Mesenchymal stem cell (in vitro differentiated cells and primary cell): ENCODE results near the gene SNN.

Source experiments
- DNase-seq: peaks from one replicate; pipeline ENCODE4 v3.0.0-alpha.2; 2013
- H2AFZ ChIP-seq: one replicate; pipeline ENCODE4 v1.6.1; 2013; ENCODE audit warnings: low read depth, mild to moderate bottlenecking, control low read depth, inconsistent platforms, low read length, moderate library complexity
- H2AK5ac ChIP-seq: 2 replicates; pipeline ENCODE4 v1.6.1; 2013; ENCODE audit warnings: low read length, moderate library complexity, mild to moderate bottlenecking, inconsistent platforms; ENCODE audit not compliant: severe bottlenecking
- H2BK120ac ChIP-seq: one replicate; pipeline ENCODE4 v1.6.1; 2013; ENCODE audit warnings: low read depth, mild to moderate bottlenecking, inconsistent platforms, low read length, moderate library complexity
- H2BK12ac ChIP-seq, 2 experiments: one replicate each; pipeline ENCODE4 v1.6.1; 2013; ENCODE audit warnings: inconsistent platforms in 2 of 2, low read length in 2 of 2, mild to moderate bottlenecking in 2 of 2, moderate library complexity in 2 of 2, control low read depth in 1 of 2
- H2BK15ac ChIP-seq: one replicate; pipeline ENCODE4 v1.6.1; 2013; ENCODE audit warnings: mild to moderate bottlenecking, low read depth, inconsistent platforms; ENCODE audit not compliant: poor library complexity, severe bottlenecking
- H2BK5ac ChIP-seq: 2 replicates; pipeline ENCODE4 v1.6.1; 2013; ENCODE audit warnings: low read depth, mild to moderate bottlenecking, low read length, control low read depth, inconsistent platforms; ENCODE audit not compliant: poor library complexity, severe bottlenecking
- H3K14ac ChIP-seq, 2 experiments: one replicate each; pipeline ENCODE4 v1.6.1; 2013; ENCODE audit warnings: inconsistent platforms in 2 of 2, low read length in 2 of 2, control low read depth in 1 of 2, mild to moderate bottlenecking in 1 of 2, moderate library complexity in 1 of 2
- H3K18ac ChIP-seq, 2 experiments: one replicate each; pipeline ENCODE4 v1.6.1; 2013; ENCODE audit warnings: inconsistent platforms in 2 of 2, low read length in 2 of 2, control low read depth in 1 of 2, low read depth in 1 of 2, mild to moderate bottlenecking in 1 of 2
- H3K23ac ChIP-seq, 2 experiments: one replicate each; pipeline ENCODE4 v1.6.1; 2013; ENCODE audit warnings: inconsistent platforms in 2 of 2, low read length in 2 of 2, mild to moderate bottlenecking in 2 of 2, moderate library complexity in 2 of 2, control low read depth in 1 of 2
- H3K27ac ChIP-seq: 2 replicates; pipeline ENCODE4 v1.5.1; 2013; ENCODE audit warnings: mild to moderate bottlenecking, moderate library complexity, low read length, control low read depth, inconsistent platforms; ENCODE audit not compliant: poor library complexity, severe bottlenecking
- H3K27me3 ChIP-seq, 2 experiments: 2 replicates each; pipeline versions ENCODE4 v1.6.1 to v1.7.0; 2013; ENCODE audit warnings: low read length in 2 of 2, mild to moderate bottlenecking in 2 of 2, moderate library complexity in 2 of 2, control low read depth in 1 of 2, inconsistent platforms in 1 of 2; ENCODE audit not compliant: control insufficient read depth in 1 of 2, insufficient read depth in 1 of 2
- H3K36me3 ChIP-seq, 2 experiments: 2 replicates each; pipeline versions ENCODE4 v1.6.1 to v1.7.0; 2013; ENCODE audit warnings: low read length in 2 of 2, control low read depth in 1 of 2, inconsistent platforms in 1 of 2, low read depth in 1 of 2, mild to moderate bottlenecking in 1 of 2; ENCODE audit not compliant: insufficient read depth in 2 of 2, control insufficient read depth in 1 of 2
- H3K4ac ChIP-seq, 2 experiments: one replicate each; pipeline ENCODE4 v1.6.1; 2013; ENCODE audit warnings: inconsistent platforms in 2 of 2, low read length in 2 of 2, mild to moderate bottlenecking in 2 of 2, moderate library complexity in 2 of 2, control low read depth in 1 of 2, low read depth in 1 of 2
- H3K4me1 ChIP-seq: 2 replicates; pipeline ENCODE4 v1.6.1; 2013; ENCODE audit warnings: low read depth, low read length, control low read depth; ENCODE audit not compliant: control insufficient read depth, insufficient read depth
- H3K4me2 ChIP-seq: 2 replicates; pipeline ENCODE4 v1.6.1; 2013; ENCODE audit warnings: low read length, mild to moderate bottlenecking, inconsistent platforms; ENCODE audit not compliant: poor library complexity, severe bottlenecking
- H3K4me3 ChIP-seq, 2 experiments: 2 replicates each; pipeline versions ENCODE4 v1.5.1 to v1.7.0; 2013; ENCODE audit warnings: low read length in 2 of 2, mild to moderate bottlenecking in 2 of 2, control low read depth in 1 of 2, low read depth in 1 of 2; ENCODE audit not compliant: insufficient read depth in 1 of 2
- H3K79me1 ChIP-seq: replicated peaks from 2 replicates; pipeline ENCODE4 v1.6.1; 2013; ENCODE audit warnings: mild to moderate bottlenecking, control low read depth, low read length, inconsistent platforms; ENCODE audit not compliant: poor library complexity, severe bottlenecking
- H3K9ac ChIP-seq: 2 replicates; pipeline ENCODE4 v1.7.0; 2013; ENCODE audit warnings: mild to moderate bottlenecking, low read length, moderate library complexity
- H3K9me3 ChIP-seq: 2 replicates; pipeline ENCODE4 v1.7.0; 2013; ENCODE audit warnings: mild to moderate bottlenecking, low read length; ENCODE audit not compliant: control insufficient read depth
- H4K8ac ChIP-seq: one replicate; pipeline ENCODE4 v1.6.1; 2013; ENCODE audit warnings: inconsistent platforms, mild to moderate bottlenecking, low read length, moderate library complexity
- H4K91ac ChIP-seq: one replicate; pipeline ENCODE4 v1.6.1; 2013; ENCODE audit warnings: mild to moderate bottlenecking, low read length, inconsistent platforms
- WGBS: methylation state at CpG from one replicate; pipeline ENCODE4 v1.1.7; 2013; ENCODE audit warnings: mixed read lengths; 5-methylcytosine and 5-hydroxymethylcytosine counted together

SNN gene

DNA sequence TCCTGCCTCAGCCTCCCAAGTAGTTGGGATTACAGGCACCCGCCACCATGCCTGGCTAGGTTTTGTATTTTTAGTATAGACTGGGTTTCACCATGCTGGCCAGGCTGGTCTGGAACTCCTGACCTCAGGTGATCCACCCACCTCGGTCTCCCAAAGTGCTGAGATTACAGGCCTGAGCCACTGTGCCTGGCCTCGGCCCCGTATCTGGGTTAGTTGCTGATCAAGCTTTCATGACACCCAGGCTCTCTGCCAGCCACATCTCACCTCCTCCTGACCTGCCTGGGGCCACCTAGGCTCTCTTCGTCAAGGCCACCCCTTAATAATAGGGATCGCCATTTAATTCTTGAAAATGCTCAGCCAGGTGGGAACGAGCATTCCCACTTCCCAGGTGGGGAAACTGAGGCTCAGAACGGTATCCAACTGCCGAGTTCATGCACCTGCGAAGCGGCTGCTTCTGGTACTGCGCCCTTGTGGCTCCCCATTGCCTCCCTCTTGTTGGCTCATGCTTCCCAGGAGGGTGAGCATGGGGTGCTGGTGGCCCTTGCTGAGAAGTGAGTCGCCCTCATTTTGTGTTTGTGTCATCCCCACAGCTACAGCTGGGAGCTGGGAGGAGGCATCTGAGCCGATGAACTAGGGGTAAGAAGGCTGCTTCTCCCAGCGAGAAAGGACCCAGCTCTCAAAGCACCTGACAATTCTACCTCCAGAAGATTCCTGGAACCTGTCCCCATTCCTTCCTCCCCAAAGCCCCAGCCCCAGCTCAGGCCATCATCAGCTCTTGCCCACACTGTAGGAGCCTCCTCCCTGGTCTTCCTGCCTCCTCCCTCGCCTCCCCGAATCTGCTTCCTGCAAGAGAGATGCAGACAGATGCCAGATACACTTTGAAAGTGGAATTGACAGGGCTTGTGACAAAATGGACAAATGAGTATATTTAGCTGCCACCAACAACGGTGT, 17.3 kb upstream of the SNN start:
- H3K36me3 ChIP-seq, result no peaks in the 10 kb centered on the region
- no peak overlapping the region for H2BK12ac ChIP-seq
- no peak overlapping the region for H3K14ac ChIP-seq
- DNase-seq, result no peak
- H2BK5ac ChIP-seq, result no peak overlapping the region
- no peak overlapping the region for H3K4me3 ChIP-seq
- H2AFZ ChIP-seq, result no peak overlapping the region
- H4K91ac ChIP-seq, result no peak overlapping the region
- peaks cover 6 to 8% of the 10 kb centered on the region in 2 experiments for H3K27me3 ChIP-seq
- no peak overlapping the region for H3K23ac ChIP-seq
- no peak overlapping the region for H2BK120ac ChIP-seq
- H3K9me3 ChIP-seq, result no peaks in the 10 kb centered on the region
- no peak overlapping the region for H2AK5ac ChIP-seq
- no peak overlapping the region for H3K4ac ChIP-seq
- no peak overlapping the region for H2BK15ac ChIP-seq
- WGBS, result 92% methylated on average over 17 of the region's 18 CpGs
- H3K9ac ChIP-seq, result no peak overlapping the region
- no peak overlapping the region for H3K4me2 ChIP-seq
- H3K4me1 ChIP-seq, result no peaks in the 10 kb centered on the region
- H4K8ac ChIP-seq, result no peak overlapping the region
- no peaks in the 10 kb centered on the region for H3K79me1 ChIP-seq
- no peak overlapping the region for H3K18ac ChIP-seq
- no peak overlapping the region for H3K27ac ChIP-seq

DNA sequence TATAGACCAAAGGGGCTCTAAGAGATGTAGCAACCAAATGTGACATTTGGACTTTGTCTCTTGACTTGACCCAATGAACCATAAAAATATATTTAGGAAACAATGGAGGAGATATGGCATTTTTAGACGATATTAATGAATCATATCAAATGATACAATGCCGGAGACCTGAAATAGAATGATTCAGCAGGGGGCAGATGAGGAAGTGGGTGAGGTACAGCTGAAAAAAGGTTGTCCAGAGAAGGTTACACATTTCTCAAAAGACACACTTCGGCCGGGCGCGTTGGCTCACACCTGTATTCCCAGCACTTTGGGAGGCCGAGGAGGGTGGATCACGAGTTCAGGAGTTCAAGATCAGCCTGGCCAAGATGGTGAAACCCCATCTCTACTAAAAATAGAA, 16.5 kb upstream of the SNN start:
- Histone ChIP-seq H2AK5ac (no peak overlapping the region), H2AFZ (no peak overlapping the region)
- WGBS, result 87% methylated on average over 8 of the region's 8 CpGs

GRCh38 chr16:11655655-11656054, 12.6 kb upstream of the SNN start:
- Histone ChIP-seq H3K4me3 (no peak overlapping the region), H3K27me3 (peaks cover 4 to 7% of the 10 kb centered on the region in 2 experiments), H3K9me3 (no peaks in the 10 kb centered on the region), H3K4me2 (no peak overlapping the region), H2BK5ac (no peak overlapping the region), H3K4ac (no peak overlapping the region), H4K91ac (no peak overlapping the region), H3K9ac (no peak overlapping the region), H3K23ac (no peak overlapping the region), H4K8ac (no peak overlapping the region), H3K14ac (no peak overlapping the region), H2BK12ac (no peak overlapping the region), H3K4me1 (peaks cover 6% of the 10 kb centered on the region), H3K36me3 (no peaks in the 10 kb centered on the region), H2AFZ (no peak overlapping the region), H2BK15ac (no peak overlapping the region), H2BK120ac (no peak overlapping the region), H3K27ac (no peak overlapping the region), H3K79me1 (no peaks in the 10 kb centered on the region), H3K18ac (no peak overlapping the region), H2AK5ac (no peak overlapping the region)
- WGBS, result 88% methylated on average over 4 of the region's 7 CpGs
- DNase-seq, result no peak

More for the DNA sequence above, 16.5 kb upstream of the SNN start:
- no peak overlapping the region for H3K18ac ChIP-seq
- H3K4me1 ChIP-seq, result no peaks in the 10 kb centered on the region
- H3K36me3 ChIP-seq, result no peaks in the 10 kb centered on the region
- H3K9me3 ChIP-seq, result no peaks in the 10 kb centered on the region
- H3K23ac ChIP-seq, result no peak overlapping the region
- H3K4me3 ChIP-seq, result no peak overlapping the region
- H2BK12ac ChIP-seq, result no peak overlapping the region
- H3K4me2 ChIP-seq, result no peak overlapping the region
- H2BK120ac ChIP-seq, result no peak overlapping the region
- H4K91ac ChIP-seq, result no peak overlapping the region
- no peak overlapping the region for H3K27ac ChIP-seq
- no peak overlapping the region for H2BK15ac ChIP-seq
- no peak overlapping the region for H3K9ac ChIP-seq
- no peak overlapping the region for H3K14ac ChIP-seq
- peaks cover 6 to 8% of the 10 kb centered on the region in 2 experiments for H3K27me3 ChIP-seq
- no peak overlapping the region for H2BK5ac ChIP-seq
- no peaks in the 10 kb centered on the region for H3K79me1 ChIP-seq
- H3K4ac ChIP-seq, result no peak overlapping the region
- H4K8ac ChIP-seq, result no peak overlapping the region
- DNase-seq, result no peak

DNA sequence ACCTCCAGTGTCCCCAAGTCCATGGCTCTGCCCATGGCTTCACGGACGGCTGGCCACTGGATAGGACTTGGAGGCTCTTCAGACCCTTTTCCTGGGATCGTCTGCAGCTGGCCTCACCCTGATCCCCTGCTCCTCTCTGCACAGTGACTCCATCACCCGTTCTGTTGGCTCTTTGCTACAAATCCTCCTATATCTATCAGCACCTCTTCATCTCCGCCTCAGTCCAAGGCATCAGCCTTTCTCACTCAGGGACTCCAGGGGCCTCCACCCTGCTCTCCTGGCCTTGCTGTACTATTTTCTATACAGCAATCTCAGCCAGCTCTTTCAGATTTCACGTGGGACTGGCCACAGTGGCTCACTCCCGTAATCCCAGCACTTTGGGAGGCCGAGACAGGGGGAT, 10.7 kb upstream of the SNN start:
- H3K27ac ChIP-seq, result no peak overlapping the region
- H2BK120ac ChIP-seq, result no peak overlapping the region
- no peak overlapping the region for H3K9ac ChIP-seq
- no peak for DNase-seq
- H3K9me3 ChIP-seq, result no peaks in the 10 kb centered on the region
- no peaks in the 10 kb centered on the region for H3K36me3 ChIP-seq
- no peak overlapping the region for H3K4me3 ChIP-seq
- peak overlapping the region; percentile 61 for H2BK15ac ChIP-seq
- H3K4ac ChIP-seq, result no peak overlapping the region
- no peak overlapping the region for H3K4me2 ChIP-seq
- no peak overlapping the region for H2BK5ac ChIP-seq
- H3K27me3 ChIP-seq, result peaks cover 0 to 4% of the 10 kb centered on the region in 2 experiments
- peaks cover 6% of the 10 kb centered on the region for H3K4me1 ChIP-seq
- no peak overlapping the region for H2AFZ ChIP-seq
- H3K23ac ChIP-seq, result no peak overlapping the region
- no peak overlapping the region for H2BK12ac ChIP-seq
- H3K14ac ChIP-seq, result no peak overlapping the region
- no peak overlapping the region for H2AK5ac ChIP-seq
- 88% methylated on average over 8 of the region's 8 CpGs for WGBS
- no peak overlapping the region for H4K8ac ChIP-seq
- no peaks in the 10 kb centered on the region for H3K79me1 ChIP-seq
- no peak overlapping the region for H3K18ac ChIP-seq
- no peak overlapping the region for H4K91ac ChIP-seq
